ENCODE data around the gene HOXA11.

Gene HOXA11

DNA sequence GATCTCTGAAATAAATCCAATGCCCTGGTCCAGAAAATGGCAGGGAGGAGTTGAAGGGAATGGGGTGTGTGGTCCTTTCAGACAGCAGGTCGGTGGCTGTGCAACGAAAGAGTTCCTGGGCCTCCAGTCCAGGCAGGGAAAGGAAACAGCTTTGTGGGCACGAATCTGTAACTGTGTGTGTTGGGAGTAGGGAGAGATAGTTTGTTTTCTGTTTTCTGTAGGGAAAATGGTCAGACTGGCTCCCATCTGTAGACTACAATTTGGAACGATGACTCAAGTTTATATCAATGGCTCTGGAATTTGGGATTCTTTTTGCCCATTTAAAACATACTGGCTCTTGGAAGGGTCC is 17.1 kb downstream of the HOXA11 start:
- DNase-seq: no peak

DNA sequence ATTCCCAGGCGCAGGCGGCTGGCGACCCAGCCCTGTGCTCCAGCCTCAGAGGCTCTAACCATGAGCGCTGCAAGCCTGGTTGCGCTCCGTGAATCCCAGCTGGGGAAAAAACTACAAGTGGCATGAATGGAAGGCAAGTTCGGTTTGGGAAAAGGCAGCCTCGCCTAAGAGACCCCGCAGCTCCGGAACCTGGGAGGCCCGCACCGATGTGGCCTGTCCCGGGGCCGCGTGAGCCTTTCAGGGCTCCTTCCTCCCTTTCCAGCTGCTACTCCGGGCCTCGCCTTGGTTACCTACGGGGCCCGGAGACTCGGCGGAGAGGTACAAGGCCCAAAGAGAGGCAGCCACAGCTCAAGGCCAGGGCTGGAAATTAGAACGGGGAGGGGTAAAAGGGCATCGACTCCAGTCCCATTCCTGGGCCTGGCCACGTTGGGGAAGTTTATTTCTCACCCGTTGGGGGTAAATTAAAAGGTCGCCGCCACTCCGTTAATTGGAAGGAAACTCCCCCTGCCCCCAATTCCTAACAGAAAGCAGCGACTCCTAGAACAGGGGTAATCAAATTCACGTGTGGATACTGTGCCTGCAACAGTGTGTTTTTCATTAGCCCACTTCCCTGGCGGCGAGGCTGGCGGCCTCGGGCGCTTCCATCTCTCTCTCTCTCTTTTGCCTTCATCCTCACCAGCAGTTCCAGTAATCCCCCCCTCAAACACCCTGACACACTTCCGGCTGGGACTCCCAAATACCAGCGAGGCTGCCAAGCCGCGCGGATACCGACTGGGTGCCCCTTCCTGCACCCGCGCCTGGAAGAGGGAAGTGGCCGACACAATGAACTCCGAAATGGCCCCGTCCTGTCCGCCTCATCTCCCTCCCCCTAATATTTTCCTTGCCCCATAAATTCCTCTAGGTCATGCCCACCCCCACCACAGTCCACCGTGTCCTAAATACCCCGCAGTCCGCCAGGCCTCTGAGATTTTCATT is 18.2 kb downstream of the HOXA11 start:
- peak; percentile 64 for DNase-seq

DNA sequence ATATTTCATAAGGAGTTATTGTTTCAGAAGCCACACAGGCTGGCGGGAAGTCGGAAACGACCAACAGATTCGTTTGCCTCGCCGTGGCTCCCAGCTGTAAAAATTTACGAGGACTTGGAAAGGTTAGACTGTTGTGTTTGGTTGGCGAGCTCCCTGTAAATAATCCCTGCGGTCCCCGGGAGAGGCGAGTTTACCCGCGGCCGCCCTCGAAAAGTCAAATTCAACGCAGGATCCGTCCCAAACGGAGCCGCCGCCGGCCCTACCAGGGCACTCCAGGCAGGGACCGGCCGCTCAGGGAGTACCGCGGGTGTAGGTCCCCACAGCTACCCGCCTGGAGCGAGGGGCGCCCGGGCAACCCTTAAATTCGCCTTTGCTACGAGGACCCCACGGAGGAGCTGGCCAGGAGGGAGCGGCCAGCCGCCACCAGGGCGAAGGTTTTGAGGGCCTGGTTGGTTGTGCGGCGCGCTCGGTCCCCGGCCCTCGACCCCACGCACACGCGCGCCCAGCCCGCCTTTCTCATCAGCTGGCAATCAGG is 19.0 kb downstream of the HOXA11 start:
- DNase-seq: peak; percentile 61

DNA sequence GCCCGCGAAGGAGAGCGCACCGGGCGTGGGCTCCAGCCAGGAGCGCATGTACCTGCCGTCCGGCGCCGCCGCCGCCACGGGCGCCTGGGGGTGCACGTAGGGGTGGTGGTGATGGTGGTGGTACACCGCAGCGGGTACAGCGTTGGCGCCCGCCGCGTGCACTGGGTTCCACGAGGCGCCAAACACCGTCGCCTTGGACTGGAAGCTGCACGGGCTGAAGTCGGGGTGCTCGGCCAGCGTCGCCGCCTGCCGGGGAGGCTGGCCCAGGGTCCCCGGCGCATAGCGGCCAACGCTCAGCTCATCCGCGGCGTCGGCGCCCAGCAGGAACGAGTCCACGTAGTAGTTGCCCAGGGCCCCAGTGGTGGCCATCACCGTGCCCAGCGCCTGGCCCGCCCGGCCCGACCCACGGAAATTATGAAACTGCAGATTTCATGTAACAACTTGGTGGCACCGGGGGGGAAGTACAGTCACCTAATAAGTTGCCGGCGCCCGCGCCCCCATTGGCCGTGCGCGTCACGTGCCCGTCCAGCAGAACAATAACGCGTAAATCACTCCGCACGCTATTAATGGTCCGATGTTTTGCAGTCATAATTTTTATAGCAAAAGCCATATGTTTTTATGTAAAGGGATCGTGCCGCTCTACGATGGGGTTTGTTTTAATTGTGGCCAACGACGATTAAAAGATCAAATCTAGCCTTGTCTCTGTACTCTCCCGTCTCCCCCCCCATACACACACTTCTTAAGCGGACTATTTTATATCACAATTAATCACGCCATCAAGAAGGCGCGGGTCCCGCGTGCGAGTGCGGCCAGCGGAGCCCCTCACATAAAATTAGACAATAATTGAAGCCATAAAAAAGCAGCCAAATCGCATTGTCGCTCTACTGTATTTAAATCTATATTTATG is 19.7 kb downstream of the HOXA11 start, which contains the start of gene HOXA9:
TSS of gene HOXA9 (minus strand) at position 449 of the 907 bp plus-strand sequence. CDS start at position 369, 80 bp downstream.
- no peak for DNase-seq

DNA sequence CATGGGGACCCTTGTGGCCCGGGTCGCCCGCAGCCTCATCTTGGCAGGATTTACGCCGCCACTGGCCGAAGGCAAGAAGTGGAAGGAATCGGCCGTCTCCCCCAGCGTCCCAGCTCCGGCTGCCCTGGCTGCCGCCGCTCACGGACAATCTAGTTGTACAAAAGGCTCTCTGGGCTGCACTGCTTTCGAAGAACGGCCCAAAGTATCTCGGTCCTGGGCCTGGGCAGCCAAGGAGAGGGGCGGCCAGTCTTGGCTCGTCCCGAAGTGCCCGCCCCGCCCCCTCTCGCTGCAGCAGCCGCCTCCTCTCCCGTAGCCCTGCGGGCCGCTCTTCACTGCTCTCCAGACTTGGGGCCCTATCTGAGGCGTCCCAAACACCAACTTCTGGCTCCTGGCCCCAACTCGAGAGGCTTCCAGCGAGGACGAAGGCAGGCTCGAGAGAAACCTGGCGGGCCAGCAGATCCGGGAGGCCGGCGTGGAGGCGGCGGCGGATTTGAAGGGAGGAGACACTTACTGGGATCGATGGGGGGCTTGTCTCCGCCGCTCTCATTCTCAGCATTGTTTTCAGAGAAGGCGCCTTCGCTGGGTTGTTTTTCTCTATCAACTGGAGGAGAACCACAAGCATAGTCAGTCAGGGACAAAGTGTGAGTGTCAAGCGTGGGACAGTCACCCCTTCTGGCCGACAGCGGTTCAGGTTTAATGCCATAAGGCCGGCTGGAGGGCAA is 20.5 kb downstream of the HOXA11 start:
- DNase-seq: peak; percentile 65

- no peak for DNase-seq
These were observed 21.0 kb downstream of the HOXA11 start for GRCh38 chr7:27164045-27164366.

- DNase-seq: no peak
These were observed 21.6 kb downstream of the HOXA11 start for GRCh38 chr7:27163288-27164044.

GRCh38 chr7:27162561-27163287 is 22.3 kb downstream of the HOXA11 start:
- no peak for DNase-seq

DNA sequence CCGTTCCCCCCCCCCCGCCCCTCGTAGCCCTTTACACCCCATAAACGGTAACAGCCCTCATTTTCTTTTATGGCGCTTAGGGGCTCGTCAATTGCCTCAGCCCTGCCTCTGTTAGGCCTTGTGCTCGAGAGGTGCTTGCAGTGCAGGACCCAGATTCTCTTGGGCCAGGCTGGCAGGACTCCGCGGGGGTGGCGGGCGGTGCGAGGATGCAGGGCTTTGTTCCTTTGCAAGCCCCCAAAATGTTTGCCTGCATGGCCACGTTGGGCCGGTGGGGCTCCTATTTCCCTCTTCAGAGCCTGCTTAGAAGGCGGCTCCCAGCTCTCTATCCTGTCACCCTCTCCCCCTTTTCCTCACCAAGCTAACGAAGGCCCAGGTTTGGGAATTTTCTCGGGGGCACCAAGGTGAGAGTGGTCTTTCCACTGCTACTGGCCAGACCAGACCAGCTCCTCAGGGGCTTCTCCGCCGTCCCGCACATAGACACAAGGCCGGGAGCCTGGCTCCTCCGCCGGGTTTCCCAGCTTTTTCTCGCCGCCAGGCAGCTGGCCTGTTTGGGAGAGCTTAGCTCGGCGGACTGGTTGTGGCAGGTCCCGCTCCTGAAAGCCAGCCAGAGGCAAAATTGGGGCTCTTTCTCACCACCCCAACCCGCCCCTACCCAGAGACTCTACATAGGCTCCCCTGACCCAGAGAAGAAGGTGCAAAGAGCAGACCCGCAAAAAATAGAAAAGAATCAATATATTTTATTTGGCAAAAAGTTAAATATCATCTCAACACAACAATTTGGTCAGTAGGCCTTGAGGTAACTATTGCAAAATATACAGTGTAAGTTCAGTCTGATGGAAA is 23.1 kb downstream of the HOXA11 start:
- peak; percentile 55 for DNase-seq

DNA sequence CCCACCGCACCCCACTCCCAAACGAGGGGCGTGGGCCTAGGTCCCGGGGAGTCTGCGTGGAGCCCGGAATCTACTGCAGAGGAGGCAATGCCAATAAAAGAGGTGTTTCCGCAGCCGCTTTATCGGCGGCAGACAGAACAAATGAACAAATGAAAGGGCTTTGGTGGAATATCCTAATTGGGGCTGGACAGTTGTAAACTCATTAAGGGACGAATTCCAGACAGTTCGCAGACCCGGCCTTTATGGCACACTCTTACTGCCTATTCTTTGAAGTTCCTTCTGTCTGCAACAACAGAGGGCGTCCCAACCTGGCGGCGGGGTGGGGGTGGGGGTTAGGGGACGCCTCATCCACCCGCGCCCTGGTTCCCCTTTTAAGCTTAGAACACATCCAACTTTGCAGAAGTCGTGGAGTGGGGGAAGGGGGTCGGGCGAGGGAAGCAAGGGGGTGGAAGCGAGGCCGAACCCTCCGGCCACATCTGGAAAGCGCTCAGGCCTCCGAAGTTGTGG is 23.8 kb downstream of the HOXA11 start:
- DNase-seq: no peak

GRCh38 chr7:27160546-27161213 is 24.4 kb downstream of the HOXA11 start:
- DNase-seq: peak; percentile 98

GRCh38 chr7:27160145-27160545 is 24.9 kb downstream of the HOXA11 start:
- peak; percentile 70 for DNase-seq

DNA sequence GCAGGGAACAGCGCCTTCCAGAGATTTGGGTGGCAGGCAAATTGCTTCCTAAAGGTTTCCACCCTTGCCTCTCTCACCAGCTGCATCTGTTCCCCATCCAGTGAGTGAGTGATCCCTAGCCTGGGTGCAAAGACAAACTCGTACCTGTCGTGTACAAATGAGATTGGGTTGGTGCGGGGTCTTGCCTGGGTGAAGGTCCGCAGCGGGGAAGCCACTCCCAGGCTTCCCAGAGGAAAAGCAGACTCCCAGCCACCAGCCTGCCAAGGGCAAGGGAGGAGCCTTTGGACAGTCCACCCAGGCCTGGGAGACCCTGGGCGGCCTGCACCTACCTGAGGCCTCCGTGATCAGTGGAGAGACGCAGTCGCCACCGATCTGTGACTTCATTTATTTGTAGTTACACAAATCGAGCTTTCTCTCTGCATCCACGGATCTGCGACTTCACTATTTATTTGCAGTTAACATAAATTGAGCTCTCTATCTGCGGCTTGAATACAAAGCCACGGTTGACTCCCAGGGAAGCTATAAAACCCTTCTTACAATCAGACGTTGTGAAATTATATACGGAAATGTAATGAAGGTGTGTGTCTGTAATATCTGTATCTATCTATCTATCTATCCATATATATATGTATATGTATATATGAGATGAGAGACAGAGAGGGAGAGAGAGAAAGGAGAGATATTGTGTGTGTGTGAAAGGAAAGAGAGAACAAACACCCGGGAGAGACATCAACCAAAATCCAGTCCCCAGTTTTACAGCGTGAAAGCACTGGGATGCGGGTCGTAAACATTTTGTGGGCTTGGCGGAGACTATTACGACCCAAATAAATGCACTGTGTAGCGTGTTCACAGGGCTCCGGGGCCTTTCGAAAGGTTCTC is 25.5 kb downstream of the HOXA11 start:
- peak; percentile 49 for DNase-seq

- peak; percentile 57 for DNase-seq
These were observed 26.4 kb downstream of the HOXA11 start for GRCh38 chr7:27158436-27159265.

GRCh38 chr7:27157702-27158431 is 27.2 kb downstream of the HOXA11 start:
- DNase-seq: peak; percentile 50

DNA sequence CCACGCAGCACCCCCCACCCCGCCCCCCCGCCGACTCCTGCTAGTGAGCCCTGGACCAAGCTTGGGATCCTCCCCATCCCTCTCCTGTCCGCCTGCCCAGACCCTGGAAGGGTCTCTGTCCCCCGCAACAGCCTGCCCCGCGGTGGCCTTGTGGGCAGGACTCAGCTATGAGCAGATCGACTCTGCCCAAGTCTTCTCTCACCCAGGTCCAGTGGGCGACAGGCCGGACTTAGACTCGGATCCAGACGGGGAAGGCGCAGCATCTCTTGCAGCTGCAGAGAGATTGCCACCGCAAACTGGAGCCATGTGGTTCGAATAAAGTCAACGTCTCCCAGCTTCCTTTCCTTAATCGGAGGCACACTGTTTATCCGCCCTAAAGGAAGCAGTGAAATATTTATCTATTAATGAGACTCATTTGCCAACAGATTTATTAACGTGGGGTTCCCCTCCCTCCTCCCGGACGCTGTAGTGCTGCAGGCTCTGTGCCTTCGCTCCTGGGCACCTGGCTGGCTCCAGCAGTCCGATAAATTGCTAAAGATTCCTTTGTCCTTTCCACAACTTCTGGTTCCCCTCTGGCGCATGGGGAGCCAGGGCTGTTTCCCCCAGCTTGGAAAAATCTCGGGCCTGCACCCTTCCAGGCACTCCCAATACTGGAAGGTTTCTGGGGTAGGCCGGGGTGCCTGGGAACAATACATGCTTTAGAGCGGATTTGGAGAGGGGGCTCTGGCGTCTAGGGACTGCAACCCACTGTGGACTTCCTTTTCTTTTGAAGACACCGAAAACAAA is 27.9 kb downstream of the HOXA11 start:
- DNase-seq: peak; percentile 57
